Measurements from ENCODE around the gene ARPC1A. TPM values are rescaled to one million over a fixed set of nuclear protein-coding genes. Genes with fewer than 3 reads are reported as not detected.

ARPC1A gene
- total RNA-seq, 1 experiment from 2014 or later = 201 TPM

GRCh38 chr7:99310004-99310403 lies 15.7 kb upstream of the ARPC1A start:
- H3K4me1 Mint-ChIP-seq (ENCODE audit: low read depth, unreplicated experiment) = no peaks in the 10 kb centered on the region
- Histone ChIP-seq H3K36me3 (ENCODE audit: control insufficient read depth, insufficient read depth, low read length) (no peaks in the 10 kb centered on the region), H3K4me3 (ENCODE audit: low read depth, low read length) (no peak overlapping the region), H3K4me1 (no peaks in the 10 kb centered on the region), H3K9me3 (peaks cover 11% of the 10 kb centered on the region), H3K27me3 (replicated peaks; ENCODE audit: control insufficient read depth, insufficient read depth, low read length) (no peaks in the 10 kb centered on the region)
- H3K9me3 Mint-ChIP-seq (ENCODE audit: unreplicated experiment) = peaks cover 12% of the 10 kb centered on the region
- no peaks in the 10 kb centered on the region for H3K27me3 Mint-ChIP-seq (ENCODE audit: insufficient read depth, unreplicated experiment)
- no peak for DNase-seq
- intact Hi-C loops (cut with micrococcal nuclease; ENCODE audit: unreplicated experiment) = loop anchor here (5.0 to 10.0 kb wide), 2 partner anchors 95 to 168 kb away; partner anchors contain the start of gene SMURF1
- H3K36me3 Mint-ChIP-seq (ENCODE audit: insufficient read depth, unreplicated experiment) = no peaks in the 10 kb centered on the region
- BruUV-seq (replicated peaks) = no TSS peak
- ChIA-PET POLR2A (no interaction called here), CTCF (no interaction called here)
- no peak overlapping the region for H3K27ac Mint-ChIP-seq (ENCODE audit: unreplicated experiment)
- TF ChIP-seq CTCF (IDR thresholded peaks at IDR 0.05; ENCODE audit: insufficient read depth in 1 of 2, low read depth in 1 of 2, low read length in 1 of 2, severe bottlenecking in 1 of 2, unreplicated experiment in 1 of 2) = no peak
- no peak overlapping the region for H3K4me3 Mint-ChIP-seq (ENCODE audit: unreplicated experiment)

- Mint-ChIP-seq H3K4me3 (ENCODE audit: unreplicated experiment) (no peak overlapping the region), H3K27me3 (ENCODE audit: insufficient read depth, unreplicated experiment) (no peaks in the 10 kb centered on the region), H3K9me3 (ENCODE audit: unreplicated experiment) (peaks cover 12% of the 10 kb centered on the region), H3K4me1 (ENCODE audit: low read depth, unreplicated experiment) (no peaks in the 10 kb centered on the region), H3K27ac (ENCODE audit: unreplicated experiment) (no peak overlapping the region), H3K36me3 (ENCODE audit: insufficient read depth, unreplicated experiment) (no peaks in the 10 kb centered on the region)
- DNase-seq = no peak
- Histone ChIP-seq H3K27me3 (replicated peaks; ENCODE audit: control insufficient read depth, insufficient read depth, low read length) (no peaks in the 10 kb centered on the region), H3K36me3 (ENCODE audit: control insufficient read depth, insufficient read depth, low read length) (no peaks in the 10 kb centered on the region), H3K4me3 (ENCODE audit: low read depth, low read length) (no peak overlapping the region), H3K4me1 (no peaks in the 10 kb centered on the region), H3K9me3 (peaks cover 11% of the 10 kb centered on the region)
- intact Hi-C loops (cut with micrococcal nuclease; ENCODE audit: unreplicated experiment) = loop anchor here (5.0 to 10.0 kb wide), 2 partner anchors 97 to 169 kb away; partner anchors contain the start of gene SMURF1
- ChIA-PET POLR2A (no interaction called here), CTCF (interaction anchor here (0.5 to 1.1 kb wide), 3 partner anchors 170 to 270 kb away, joined by 3 to 9 read pairs (median 3); no protein-coding TSS in a partner anchor)
- TF ChIP-seq CTCF (IDR thresholded peaks at IDR 0.05; ENCODE audit: insufficient read depth in 1 of 2, low read depth in 1 of 2, low read length in 1 of 2, severe bottlenecking in 1 of 2, unreplicated experiment in 1 of 2) = no peak
- BruUV-seq (replicated peaks) = no TSS peak
Observed at GRCh38 chr7:99311702-99312101, 14.0 kb upstream of the ARPC1A start.

GRCh38 chr7:99312316-99313203 lies 13.1 kb upstream of the ARPC1A start:
- Mint-ChIP-seq H3K4me1 (ENCODE audit: low read depth, unreplicated experiment) (no peaks in the 10 kb centered on the region), H3K27me3 (ENCODE audit: insufficient read depth, unreplicated experiment) (no peaks in the 10 kb centered on the region), H3K27ac (ENCODE audit: unreplicated experiment) (no peak overlapping the region), H3K4me3 (ENCODE audit: unreplicated experiment) (no peak overlapping the region), H3K9me3 (ENCODE audit: unreplicated experiment) (peaks cover 12% of the 10 kb centered on the region), H3K36me3 (ENCODE audit: insufficient read depth, unreplicated experiment) (no peaks in the 10 kb centered on the region)
- Histone ChIP-seq H3K4me3 (ENCODE audit: low read depth, low read length) (no peak overlapping the region), H3K4me1 (no peaks in the 10 kb centered on the region), H3K36me3 (ENCODE audit: control insufficient read depth, insufficient read depth, low read length) (no peaks in the 10 kb centered on the region), H3K27me3 (replicated peaks; ENCODE audit: control insufficient read depth, insufficient read depth, low read length) (no peaks in the 10 kb centered on the region), H3K9me3 (peaks cover 11% of the 10 kb centered on the region)
- peak; percentile 68 to 84 for DNase-seq
- ChIA-PET POLR2A (no interaction called here), CTCF (interaction anchor here (1.1 kb wide), 1 partner anchor 271 kb away, joined by 3 read pairs; no protein-coding TSS in a partner anchor)
- BruUV-seq (replicated peaks) = no TSS peak
- intact Hi-C loops (cut with micrococcal nuclease; ENCODE audit: unreplicated experiment) = loop anchor here (1.0 to 10.0 kb wide), 4 partner anchors 98 to 272 kb away; partner anchors contain the start of gene SMURF1
- TF ChIP-seq CTCF (IDR thresholded peaks at IDR 0.05; ENCODE audit: insufficient read depth in 1 of 2, low read depth in 1 of 2, low read length in 1 of 2, severe bottlenecking in 1 of 2, unreplicated experiment in 1 of 2) = peak; percentile 90

Data from Caco-2 (cell line).